Cardiac muscle cell (in vitro differentiated cells and primary cell): Measurements from ENCODE around the gene ST6GALNAC5. TPM values are rescaled to one million over a fixed set of nuclear protein-coding genes. Genes with fewer than 3 reads are reported as not detected.
"Not testable (repeated sequence)": the region's sequence is repeated elsewhere in the genome, so short reads cannot be mapped to it uniquely, and the experiment has no call there.

Experiments
- DNase-seq, 2 donors: peaks; one replicate each; pipeline versions ENCODE4 v3.0.0 to v3.0.0-alpha.2; 2010 to 2017; ENCODE audit warnings: low read depth in 1 of 2, low spot score in 1 of 2
- H3K27ac ChIP-seq: fragments of 200-600 bp; sonication (generic); 2 replicates; pipeline ENCODE4 v1.5.1; 2016
- H3K27me3 ChIP-seq: fragments of 200-600 bp; sonication (generic); 2 replicates; pipeline ENCODE4 v1.6.0; 2016; ENCODE audit warnings: control low read depth
- H3K36me3 ChIP-seq: fragments of 200-600 bp; sonication (generic); 2 replicates; pipeline ENCODE4 v1.5.1; 2016; ENCODE audit warnings: control low read depth
- H3K4me1 ChIP-seq: fragments of 200-600 bp; sonication (generic); 2 replicates; pipeline ENCODE4 v1.8.1; 2017; ENCODE audit warnings: low read depth, mild to moderate bottlenecking, mixed run types
- H3K4me3 ChIP-seq: fragments of 200-600 bp; sonication (generic); 2 replicates; pipeline ENCODE4 v1.5.1; 2016; ENCODE audit warnings: mild to moderate bottlenecking
- H3K9me3 ChIP-seq: fragments of 200-600 bp; sonication (generic); 2 replicates; pipeline ENCODE4 v1.5.1; 2017; ENCODE audit warnings: low read depth, mild to moderate bottlenecking, control low read depth
- polyA plus RNA-seq: library from polyadenylated mRNA; unstranded; fragments of >200 nt; fragmentation: Nextera tagmentation; extraction: Ambion mirVana; gene quantifications from 2 replicates; pipeline ENCODE4 v1.2.1, GENCODE V29; 2016
- total RNA-seq: library from RNA; depleted of rRNA; stranded (reverse); fragments of >200 nt; gene quantifications from 2 replicates; pipeline ENCODE4 v1.2.3, GENCODE V29; 2016
- TF ChIP-seq, protein P1 (sequence below): IDR thresholded peaks from 2 replicates; pipeline ENCODE4 v1.5.1; 2012; ENCODE audit warnings: low read depth, mild to moderate bottlenecking, low read length

ST6GALNAC5 gene
- total and polyA plus RNA-seq, 2 experiments from 2014 or later: 1.5 to 4.0 TPM

- no peak for DNase-seq
- TF ChIP-seq, protein P1, sequence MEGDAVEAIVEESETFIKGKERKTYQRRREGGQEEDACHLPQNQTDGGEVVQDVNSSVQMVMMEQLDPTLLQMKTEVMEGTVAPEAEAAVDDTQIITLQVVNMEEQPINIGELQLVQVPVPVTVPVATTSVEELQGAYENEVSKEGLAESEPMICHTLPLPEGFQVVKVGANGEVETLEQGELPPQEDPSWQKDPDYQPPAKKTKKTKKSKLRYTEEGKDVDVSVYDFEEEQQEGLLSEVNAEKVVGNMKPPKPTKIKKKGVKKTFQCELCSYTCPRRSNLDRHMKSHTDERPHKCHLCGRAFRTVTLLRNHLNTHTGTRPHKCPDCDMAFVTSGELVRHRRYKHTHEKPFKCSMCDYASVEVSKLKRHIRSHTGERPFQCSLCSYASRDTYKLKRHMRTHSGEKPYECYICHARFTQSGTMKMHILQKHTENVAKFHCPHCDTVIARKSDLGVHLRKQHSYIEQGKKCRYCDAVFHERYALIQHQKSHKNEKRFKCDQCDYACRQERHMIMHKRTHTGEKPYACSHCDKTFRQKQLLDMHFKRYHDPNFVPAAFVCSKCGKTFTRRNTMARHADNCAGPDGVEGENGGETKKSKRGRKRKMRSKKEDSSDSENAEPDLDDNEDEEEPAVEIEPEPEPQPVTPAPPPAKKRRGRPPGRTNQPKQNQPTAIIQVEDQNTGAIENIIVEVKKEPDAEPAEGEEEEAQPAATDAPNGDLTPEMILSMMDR: no peak
- no peaks in the 10 kb centered on the region for H3K4me1 ChIP-seq
- H3K4me3 ChIP-seq: no peak overlapping the region
- H3K27me3 ChIP-seq: peaks cover 38% of the 10 kb centered on the region
- no peaks in the 10 kb centered on the region for H3K9me3 ChIP-seq
- no peaks in the 10 kb centered on the region for H3K36me3 ChIP-seq
- H3K27ac ChIP-seq: no peak overlapping the region
These were observed 5.7 kb downstream of the ST6GALNAC5 start for GRCh38 chr1:76872944-76873343.

DNA sequence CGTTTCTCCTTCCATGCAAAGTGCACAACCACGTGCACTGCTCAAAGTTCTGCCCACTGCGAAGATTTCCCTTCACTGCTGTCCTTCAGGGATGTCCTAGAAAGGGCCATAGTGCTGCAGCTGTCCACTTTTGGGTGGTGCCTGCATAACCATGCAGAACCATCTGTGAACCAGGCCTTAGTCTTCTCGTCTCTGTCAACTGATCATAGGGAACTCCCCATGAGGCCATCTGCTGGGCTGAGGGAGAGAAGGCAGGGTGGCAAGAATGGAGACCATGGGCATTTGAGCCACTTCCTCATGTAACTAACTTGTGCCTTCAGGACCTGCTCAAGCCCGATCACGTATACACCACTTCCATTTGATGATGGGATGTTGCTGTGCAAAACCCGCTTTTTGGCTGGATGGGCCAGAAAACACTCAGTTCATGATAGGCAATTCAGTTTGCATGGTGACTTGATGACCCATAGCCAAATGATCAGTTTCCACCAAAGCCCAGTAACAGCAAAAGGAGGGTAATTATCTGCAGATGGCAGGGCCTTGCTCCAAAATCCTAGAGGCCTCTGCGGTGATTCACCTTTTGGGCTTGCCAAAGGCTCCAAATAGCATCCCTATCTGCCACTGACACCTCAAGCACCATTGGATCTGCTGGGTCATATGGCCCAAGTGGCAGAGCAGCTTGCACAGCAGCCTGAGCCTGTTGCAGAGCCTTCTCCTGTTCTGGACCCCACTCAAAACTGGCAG, 9.5 kb downstream of the ST6GALNAC5 start:
- no peaks in the 10 kb centered on the region for H3K36me3 ChIP-seq
- no peaks in the 10 kb centered on the region for H3K4me1 ChIP-seq
- H3K27me3 ChIP-seq: no peaks in the 10 kb centered on the region
- no peak for DNase-seq
- TF ChIP-seq, protein P1: no peak
- H3K27ac ChIP-seq: no peak overlapping the region
- H3K9me3 ChIP-seq: no peaks in the 10 kb centered on the region
- no peak overlapping the region for H3K4me3 ChIP-seq

DNA sequence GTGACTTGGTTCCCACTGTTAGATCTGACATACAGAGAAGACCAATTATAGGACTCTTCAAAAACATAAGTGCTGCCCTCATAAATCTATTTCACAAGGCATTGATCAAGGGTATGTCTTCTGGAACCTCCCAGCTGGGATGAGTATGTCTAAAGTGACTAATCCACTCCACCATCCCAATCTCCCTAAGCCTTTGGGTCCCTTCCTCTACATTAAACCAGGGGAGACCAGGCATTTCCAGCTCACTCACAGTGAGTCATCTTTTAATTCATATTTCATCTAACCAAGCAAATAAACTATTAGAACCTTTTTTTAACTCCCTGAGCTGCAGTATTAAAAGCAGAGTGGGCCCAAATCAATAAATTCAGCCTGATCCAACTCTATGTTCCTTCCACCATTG, 11.7 kb downstream of the ST6GALNAC5 start:
- not testable (repeated sequence) for H3K27me3 ChIP-seq, H3K4me3 ChIP-seq, H3K9me3 ChIP-seq, DNase-seq, H3K27ac ChIP-seq, H3K4me1 ChIP-seq, H3K36me3 ChIP-seq

GRCh38 chr1:76881762-76882161, 14.5 kb downstream of the ST6GALNAC5 start:
- no peak for DNase-seq
- H3K4me3 ChIP-seq: no peak overlapping the region
- no peaks in the 10 kb centered on the region for H3K27me3 ChIP-seq
- H3K4me1 ChIP-seq: no peaks in the 10 kb centered on the region
- H3K36me3 ChIP-seq: no peaks in the 10 kb centered on the region
- TF ChIP-seq, protein P1: no peak
- no peak overlapping the region for H3K27ac ChIP-seq
- no peaks in the 10 kb centered on the region for H3K9me3 ChIP-seq

- peak in 1 of 2 donors; percentile 7 for DNase-seq
- H3K36me3 ChIP-seq: no peaks in the 10 kb centered on the region
- no peak overlapping the region for H3K27ac ChIP-seq
- TF ChIP-seq, protein P1: no peak
- H3K27me3 ChIP-seq: no peaks in the 10 kb centered on the region
- H3K4me3 ChIP-seq: no peak overlapping the region
- H3K4me1 ChIP-seq: no peaks in the 10 kb centered on the region
- no peaks in the 10 kb centered on the region for H3K9me3 ChIP-seq
These were observed 24.8 kb downstream of the ST6GALNAC5 start for GRCh38 chr1:76891931-76892622.

DNA sequence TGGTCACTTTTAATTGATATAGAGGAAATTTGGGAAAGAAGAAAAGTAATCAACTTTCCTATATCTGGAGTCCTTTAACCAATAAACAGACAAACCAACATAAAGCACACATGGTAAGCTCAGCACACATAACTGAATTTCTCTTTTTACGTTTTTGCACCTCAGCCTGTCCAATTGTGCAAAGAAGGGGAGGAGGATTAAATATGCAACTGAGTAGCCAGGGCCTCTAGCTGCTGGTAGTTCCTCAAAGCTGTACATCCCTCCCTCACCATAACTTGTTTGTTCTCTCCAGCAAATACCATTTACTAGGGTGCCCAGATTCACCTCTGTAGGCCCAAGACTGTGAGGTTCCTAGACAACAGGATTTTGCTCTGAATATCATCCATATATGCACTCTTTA, 25.4 kb downstream of the ST6GALNAC5 start:
- no peak overlapping the region for H3K27ac ChIP-seq
- TF ChIP-seq, protein P1: no peak
- no peak for DNase-seq
- H3K9me3 ChIP-seq: no peaks in the 10 kb centered on the region
- H3K4me3 ChIP-seq: no peak overlapping the region
- H3K27me3 ChIP-seq: no peaks in the 10 kb centered on the region
- no peaks in the 10 kb centered on the region for H3K4me1 ChIP-seq
- no peaks in the 10 kb centered on the region for H3K36me3 ChIP-seq
